DND-41 (cell line): ENCODE measurements around the gene AMH.
A peak's percentile ranks its signal among the peaks of the same experiment; 100 is the strongest.

Experiments
- ATAC-seq: fragments of 200-7000 bp; cut with Tn5 transposase; 3 replicates; pipeline ENCODE4 v1.9.1; 2021; ENCODE audit warnings: low read depth; ENCODE audit not compliant: insufficient read depth
- DNase-seq: peaks from one replicate; pipeline ENCODE4 v3.0.0-alpha.2; 2020
- H2AFZ ChIP-seq: 2 replicates; pipeline ENCODE4 v1.6.0; 2012; ENCODE audit warnings: low read depth, low read length
- H3K27ac ChIP-seq: 2 replicates; pipeline ENCODE4 v1.5.1; 2012; ENCODE audit warnings: low read length, inconsistent platforms
- H3K27me3 ChIP-seq: fragments of 200-600 bp; sonication (generic); 2 replicates; pipeline ENCODE4 v1.6.0; 2012; ENCODE audit warnings: low read length, mild to moderate bottlenecking, inconsistent platforms; ENCODE audit not compliant: insufficient read depth, poor library complexity
- H3K36me3 ChIP-seq: 2 replicates; pipeline ENCODE4 v1.5.1; 2012; ENCODE audit warnings: low read length, inconsistent platforms; ENCODE audit not compliant: insufficient read depth
- H3K4me1 ChIP-seq: 2 replicates; pipeline ENCODE4 v1.5.1; 2012; ENCODE audit warnings: mild to moderate bottlenecking, low read length; ENCODE audit not compliant: insufficient read depth
- H3K4me2 ChIP-seq: 2 replicates; pipeline ENCODE4 v1.6.0; 2012; ENCODE audit warnings: mild to moderate bottlenecking, moderate library complexity, low read length, inconsistent platforms; ENCODE audit not compliant: insufficient read depth
- H3K4me3 ChIP-seq, 2 experiments: fragments of 200-600 bp in 1 of 2; shearing (Covaris generic) in 1 of 2; 2 replicates each; pipeline ENCODE4 v1.5.1; 2012 to 2016; ENCODE audit warnings: inconsistent platforms in 2 of 2, low read length in 2 of 2, mild to moderate bottlenecking in 2 of 2, low read depth in 1 of 2, moderate library complexity in 1 of 2
- H3K79me2 ChIP-seq: 2 replicates; pipeline ENCODE4 v1.6.0; 2012; ENCODE audit warnings: low read length, inconsistent platforms; ENCODE audit not compliant: insufficient read depth
- H3K9ac ChIP-seq: 2 replicates; pipeline ENCODE4 v1.6.0; 2012; ENCODE audit warnings: low read depth, mild to moderate bottlenecking, inconsistent platforms, low read length, moderate library complexity
- H3K9me3 ChIP-seq: 2 replicates; pipeline ENCODE4 v1.5.1; 2012; ENCODE audit warnings: low read length, moderate library complexity, mild to moderate bottlenecking, inconsistent platforms; ENCODE audit not compliant: insufficient read depth, severe bottlenecking
- H4K20me1 ChIP-seq: 2 replicates; pipeline ENCODE4 v1.6.0; 2012; ENCODE audit warnings: low read length; ENCODE audit not compliant: insufficient read depth
- EZH2 ChIP-seq: IDR thresholded peaks from 3 replicates; pipeline ENCODE4 v1.6.1; 2012; ENCODE audit warnings: borderline replicate concordance, low read depth, mild to moderate bottlenecking, moderate library complexity, low read length, inconsistent platforms; ENCODE audit not compliant: severe bottlenecking
- TF ChIP-seq, protein P1 (sequence below): IDR thresholded peaks from 2 replicates; pipeline ENCODE4 v1.5.1; 2012; ENCODE audit warnings: borderline replicate concordance, low read length, moderate library complexity, mild to moderate bottlenecking; ENCODE audit not compliant: poor library complexity, severe bottlenecking; ENCODE audit errors: extremely low read depth

AMH gene

DNA sequence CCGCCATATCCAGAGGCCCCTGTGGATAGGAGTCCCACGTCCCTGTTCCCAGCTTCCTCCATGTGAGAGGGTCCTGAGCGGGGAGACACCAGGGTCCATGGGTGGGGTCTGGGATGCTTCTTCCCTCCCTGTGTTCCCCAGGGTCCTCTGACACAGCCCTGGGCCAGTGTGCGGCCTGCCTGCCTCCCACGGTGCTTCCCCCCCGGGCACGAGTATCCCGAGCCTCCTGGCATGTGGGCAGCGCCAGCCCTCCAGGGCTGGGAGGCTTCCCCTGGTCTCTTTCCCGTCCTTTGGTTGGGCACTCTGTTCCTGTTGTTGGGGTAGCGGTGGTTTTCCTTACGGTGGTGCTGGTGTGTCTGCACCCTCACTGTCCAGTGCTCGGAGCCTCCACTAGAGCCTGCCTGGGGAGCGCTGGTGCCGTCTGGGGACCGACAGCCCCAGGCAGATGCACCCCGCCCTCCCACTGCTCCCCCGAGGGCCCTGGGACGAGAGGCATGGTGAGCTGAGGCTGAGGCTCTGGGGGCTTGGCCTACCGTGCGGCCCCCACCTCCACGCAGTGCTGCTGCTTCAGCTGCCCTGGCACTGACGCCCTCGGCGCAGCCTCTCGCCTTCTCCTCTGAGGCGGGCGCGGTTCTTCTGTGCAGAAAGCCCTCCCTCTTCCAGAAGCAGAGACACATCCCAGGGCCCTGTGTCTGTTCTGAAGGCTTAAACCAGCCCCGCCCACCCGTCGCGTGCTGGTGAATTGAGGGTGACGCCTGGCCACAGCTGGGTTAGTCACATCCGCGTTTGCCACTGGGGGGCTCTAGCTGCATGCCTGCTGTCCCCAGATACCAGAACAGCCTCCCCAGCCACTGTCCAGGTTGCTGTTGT lies 40.9 kb upstream of the AMH start:
- peak; percentile 25; the same call in 1 of the 3 replicates for ATAC-seq
- DNase-seq, result peak; percentile 33
- Histone ChIP-seq H4K20me1 (peaks cover 52% of the 10 kb centered on the region), H2AFZ (no peak overlapping the region), H3K27ac (no peak overlapping the region), H3K4me2 (no peak overlapping the region), H3K4me3 (no peak overlapping the region), H3K27me3 (no peaks in the 10 kb centered on the region), H3K36me3 (peaks cover 97% of the 10 kb centered on the region), H3K9ac (no peak overlapping the region), H3K9me3 (no peaks in the 10 kb centered on the region), H3K4me1 (no peaks in the 10 kb centered on the region), H3K79me2 (peaks cover 42% of the 10 kb centered on the region)
- TF ChIP-seq, protein P1, sequence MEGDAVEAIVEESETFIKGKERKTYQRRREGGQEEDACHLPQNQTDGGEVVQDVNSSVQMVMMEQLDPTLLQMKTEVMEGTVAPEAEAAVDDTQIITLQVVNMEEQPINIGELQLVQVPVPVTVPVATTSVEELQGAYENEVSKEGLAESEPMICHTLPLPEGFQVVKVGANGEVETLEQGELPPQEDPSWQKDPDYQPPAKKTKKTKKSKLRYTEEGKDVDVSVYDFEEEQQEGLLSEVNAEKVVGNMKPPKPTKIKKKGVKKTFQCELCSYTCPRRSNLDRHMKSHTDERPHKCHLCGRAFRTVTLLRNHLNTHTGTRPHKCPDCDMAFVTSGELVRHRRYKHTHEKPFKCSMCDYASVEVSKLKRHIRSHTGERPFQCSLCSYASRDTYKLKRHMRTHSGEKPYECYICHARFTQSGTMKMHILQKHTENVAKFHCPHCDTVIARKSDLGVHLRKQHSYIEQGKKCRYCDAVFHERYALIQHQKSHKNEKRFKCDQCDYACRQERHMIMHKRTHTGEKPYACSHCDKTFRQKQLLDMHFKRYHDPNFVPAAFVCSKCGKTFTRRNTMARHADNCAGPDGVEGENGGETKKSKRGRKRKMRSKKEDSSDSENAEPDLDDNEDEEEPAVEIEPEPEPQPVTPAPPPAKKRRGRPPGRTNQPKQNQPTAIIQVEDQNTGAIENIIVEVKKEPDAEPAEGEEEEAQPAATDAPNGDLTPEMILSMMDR, result peak; percentile 18
- no peak for TF ChIP-seq EZH2

GRCh38 chr19:2208975-2209374 lies 40.1 kb upstream of the AMH start:
- no peak for TF ChIP-seq EZH2
- TF ChIP-seq, protein P1, result no peak
- Histone ChIP-seq H3K27me3 (no peaks in the 10 kb centered on the region), H3K27ac (no peak overlapping the region), H3K9me3 (no peaks in the 10 kb centered on the region), H4K20me1 (peaks cover 51% of the 10 kb centered on the region), H3K4me1 (no peaks in the 10 kb centered on the region), H3K9ac (no peak overlapping the region), H3K4me3 (no peak overlapping the region), H3K79me2 (peaks cover 35% of the 10 kb centered on the region), H3K36me3 (peaks cover 97% of the 10 kb centered on the region), H3K4me2 (no peak overlapping the region), H2AFZ (no peak overlapping the region)
- no peak for DNase-seq
- ATAC-seq, result no peak

DNA sequence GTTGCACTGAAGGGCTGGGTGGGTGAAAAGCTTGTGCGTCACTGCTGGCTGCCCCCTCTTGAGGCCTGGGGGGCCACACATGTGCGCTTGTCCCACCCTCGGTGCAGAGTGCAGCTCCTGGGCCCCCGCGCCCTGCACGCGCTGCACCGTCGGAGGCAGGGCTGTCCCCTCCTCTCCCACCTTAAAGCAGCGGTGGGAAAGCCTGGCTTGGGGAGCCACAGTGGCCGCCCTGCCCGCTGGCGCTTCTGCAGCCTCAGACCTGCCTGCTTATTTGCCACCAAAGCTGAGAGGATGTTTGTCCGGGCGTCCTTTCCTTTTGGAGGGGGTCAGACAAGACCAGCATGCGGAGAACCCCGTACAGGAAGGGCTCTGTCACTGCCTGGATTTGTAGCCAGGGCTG lies 39.7 kb upstream of the AMH start:
- Histone ChIP-seq H3K27me3 (no peaks in the 10 kb centered on the region), H3K4me1 (no peaks in the 10 kb centered on the region), H3K79me2 (peaks cover 33% of the 10 kb centered on the region), H3K9ac (no peak overlapping the region), H2AFZ (no peak overlapping the region), H4K20me1 (peaks cover 50% of the 10 kb centered on the region), H3K4me2 (no peak overlapping the region), H3K4me3 (no peak overlapping the region), H3K27ac (no peak overlapping the region), H3K36me3 (peaks cover 97% of the 10 kb centered on the region), H3K9me3 (no peaks in the 10 kb centered on the region)
- no peak for TF ChIP-seq EZH2
- TF ChIP-seq, protein P1, result no peak
- ATAC-seq, result no peak
- DNase-seq, result no peak
